ENCODE results near the gene FOXA1. TPM values are rescaled to one million over a fixed set of nuclear protein-coding genes. Genes with fewer than 3 reads are reported as not detected.

FOXA1 gene
- not detected in 2 replicates for total RNA-seq (ENCODE audit: low replicate concordance)

- TF ChIP-seq CTCF (IDR thresholded peaks at IDR 0.05; ENCODE audit: insufficient read depth, low read length), result no peak
- H3K4me3 ChIP-seq (ENCODE audit: low read depth, low read length), result peak within 1 kb of the TSS; percentile 60
- DNase-seq (ENCODE audit: low read depth), result peak; percentile 16
Measured at GRCh38 chr14:37594971-37595808, at the start of gene FOXA1, which contains the start of gene TTC6. Gene FOXA1 (minus strand): TSS chr14:37595249. CDS start chr14:37594972, 277 bp downstream. Gene TTC6 (plus strand): TSS chr14:37595629. CDS start chr14:37622065, 26,436 bp downstream.

GRCh38 chr14:37643701-37644100, 48.7 kb upstream of the FOXA1 start:
- no peak for TF ChIP-seq CTCF (IDR thresholded peaks at IDR 0.05; ENCODE audit: insufficient read depth, low read length)
- DNase-seq (ENCODE audit: low read depth), result no peak
- H3K4me3 ChIP-seq (ENCODE audit: low read depth, low read length), result no peak overlapping the region

- no peak for DNase-seq (ENCODE audit: low read depth)
- TF ChIP-seq CTCF (IDR thresholded peaks at IDR 0.05; ENCODE audit: insufficient read depth, low read length), result no peak
- no peak overlapping the region for H3K4me3 ChIP-seq (ENCODE audit: low read depth, low read length)
Measured at GRCh38 chr14:37642125-37642524, 47.1 kb upstream of the FOXA1 start.

DNA sequence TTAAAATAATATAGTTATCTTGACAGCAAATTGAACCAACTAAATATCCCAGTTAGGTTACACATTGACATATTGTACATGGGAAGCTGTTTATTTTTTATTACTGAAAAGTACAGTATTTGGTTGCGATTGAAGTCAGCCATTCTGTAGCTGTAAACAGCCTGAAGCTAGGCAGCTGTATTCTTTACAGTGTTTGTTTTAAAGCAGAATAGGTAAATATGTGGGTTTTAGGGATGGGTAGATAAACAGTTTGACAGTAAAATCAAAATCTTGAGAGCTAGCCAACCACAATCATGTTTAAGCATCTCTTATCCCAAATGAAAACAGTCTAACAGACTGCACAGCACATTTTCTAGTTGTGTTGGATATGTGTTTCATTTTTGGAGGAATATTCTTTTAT, 46.1 kb upstream of the FOXA1 start:
- H3K4me3 ChIP-seq (ENCODE audit: low read depth, low read length), result no peak overlapping the region
- no peak for DNase-seq (ENCODE audit: low read depth)
- no peak for TF ChIP-seq CTCF (IDR thresholded peaks at IDR 0.05; ENCODE audit: insufficient read depth, low read length)

GRCh38 chr14:37638599-37638998, 43.5 kb upstream of the FOXA1 start:
- no peak for DNase-seq (ENCODE audit: low read depth)
- no peak overlapping the region for H3K4me3 ChIP-seq (ENCODE audit: low read depth, low read length)
- no peak for TF ChIP-seq CTCF (IDR thresholded peaks at IDR 0.05; ENCODE audit: insufficient read depth, low read length)

GRCh38 chr14:37637341-37637740, 42.3 kb upstream of the FOXA1 start:
- no peak overlapping the region for H3K4me3 ChIP-seq (ENCODE audit: low read depth, low read length)
- no peak for DNase-seq (ENCODE audit: low read depth)
- TF ChIP-seq CTCF (IDR thresholded peaks at IDR 0.05; ENCODE audit: insufficient read depth, low read length), result no peak
